ENCODE results near the gene USHBP1.
"Not testable (repeated sequence)": the region's sequence is repeated elsewhere in the genome, so short reads cannot be mapped to it uniquely, and the experiment has no call there.

Gene USHBP1

DNA sequence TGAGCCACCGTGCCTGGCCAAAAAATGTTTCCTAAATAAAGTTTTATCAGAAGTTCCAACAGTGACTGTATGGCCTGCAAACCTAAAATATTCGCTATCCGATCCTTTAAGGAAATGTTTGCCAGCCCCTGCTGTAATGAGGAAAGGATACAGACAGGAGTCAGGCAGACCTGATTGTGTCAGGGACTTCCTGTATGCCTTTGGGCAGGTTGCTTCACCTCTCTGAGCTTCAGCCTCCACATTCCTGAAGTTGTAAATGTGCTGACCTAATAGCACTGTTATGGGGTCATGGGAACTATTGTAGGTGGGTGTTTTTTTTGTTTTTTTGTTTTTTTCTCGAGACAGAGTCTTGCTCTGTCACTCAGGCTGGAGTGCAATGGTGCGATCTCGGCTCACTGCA, 32.4 kb upstream of the USHBP1 start:
- DNase-seq = no peak
- intact Hi-C loops (cut with DNase I) = no loop called here

DNA sequence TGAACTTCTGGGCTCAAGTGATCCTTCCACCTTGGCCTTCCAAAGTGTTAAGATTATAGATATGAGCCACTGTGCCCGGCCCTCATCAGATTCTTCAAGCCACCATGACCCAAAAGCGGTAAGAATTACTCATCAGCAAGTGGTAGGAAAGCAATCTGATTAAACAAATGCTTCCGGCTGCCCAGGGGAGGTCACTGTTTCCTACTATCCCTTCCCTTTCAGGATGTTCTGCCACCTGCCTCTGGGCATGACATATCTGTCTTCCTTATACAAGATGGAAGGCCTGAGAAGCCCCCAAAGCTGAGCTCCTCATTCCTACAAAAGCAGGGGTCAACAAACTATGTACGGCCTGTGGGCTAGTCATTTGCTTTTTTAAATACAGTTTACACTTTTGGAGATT, 31.7 kb upstream of the USHBP1 start:
- intact Hi-C loops (cut with DNase I) = no loop called here

DNA sequence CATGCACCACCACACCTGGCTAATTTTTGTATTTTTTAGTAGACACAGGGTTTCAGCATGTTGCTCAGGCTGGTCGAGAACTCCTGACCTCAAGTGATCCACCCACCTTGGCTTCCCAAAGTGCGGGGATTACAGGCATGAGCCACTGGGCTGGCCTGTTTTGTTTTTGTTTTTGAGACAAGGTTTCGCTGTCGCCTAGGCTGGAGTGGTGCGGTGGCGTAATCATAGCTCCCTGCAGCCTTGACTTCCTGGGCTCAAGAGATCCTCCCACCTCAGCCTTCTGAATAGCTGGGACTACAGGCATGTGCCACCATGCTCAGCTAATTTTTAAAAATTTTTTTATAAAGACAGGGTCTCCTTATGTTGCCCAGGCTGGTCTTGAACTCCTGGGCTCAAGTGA, 31.0 kb upstream of the USHBP1 start:
- intact Hi-C loops (cut with DNase I); DNase-seq: not testable (repeated sequence)

More for the DNA sequence above, 31.7 kb upstream of the USHBP1 start:
- no peak for DNase-seq

DNA sequence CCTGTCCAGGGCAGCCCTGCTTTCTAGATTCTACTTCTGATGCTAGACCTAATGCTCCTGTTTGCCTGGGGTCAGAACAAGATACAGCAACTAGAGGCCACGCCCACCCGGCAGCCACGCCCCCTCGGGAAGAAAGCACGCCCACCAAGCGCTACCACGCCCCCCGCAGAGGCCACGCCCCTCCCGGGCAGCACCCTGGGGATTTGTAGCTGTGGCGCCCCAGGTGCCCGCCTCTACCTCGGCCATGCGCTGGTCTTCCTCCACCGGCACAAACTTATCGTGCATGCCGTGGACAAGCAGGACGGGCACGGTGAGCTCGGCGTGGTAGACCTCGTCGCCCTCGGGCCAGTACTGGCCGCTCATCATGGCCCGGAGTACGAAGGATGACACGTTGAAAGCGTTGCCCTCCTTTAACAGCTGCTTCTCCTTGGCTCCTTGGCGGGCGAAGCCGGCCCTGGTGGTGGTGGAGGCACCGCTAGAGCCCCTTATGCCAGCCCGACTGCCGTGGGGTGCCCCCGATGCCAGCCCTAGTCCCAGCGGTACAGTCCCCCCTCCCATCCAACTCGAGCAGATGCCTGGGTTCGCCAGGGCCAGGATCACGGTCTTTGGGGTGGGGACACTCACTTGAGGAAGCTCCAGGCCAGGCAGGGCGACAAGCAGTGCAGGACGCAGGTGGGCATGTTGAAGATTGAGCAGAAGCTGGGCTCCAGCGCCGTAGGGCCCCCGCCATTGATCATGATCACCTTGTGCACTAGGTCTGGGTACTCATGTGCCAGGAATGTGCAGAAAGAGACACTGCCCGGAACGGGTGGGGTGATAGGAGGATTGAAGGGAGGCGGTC, 29.7 kb upstream of the USHBP1 start:
- intact Hi-C loops (cut with DNase I) = no loop called here
- DNase-seq = peak in 1 of 10 donors; percentile 87

DNA sequence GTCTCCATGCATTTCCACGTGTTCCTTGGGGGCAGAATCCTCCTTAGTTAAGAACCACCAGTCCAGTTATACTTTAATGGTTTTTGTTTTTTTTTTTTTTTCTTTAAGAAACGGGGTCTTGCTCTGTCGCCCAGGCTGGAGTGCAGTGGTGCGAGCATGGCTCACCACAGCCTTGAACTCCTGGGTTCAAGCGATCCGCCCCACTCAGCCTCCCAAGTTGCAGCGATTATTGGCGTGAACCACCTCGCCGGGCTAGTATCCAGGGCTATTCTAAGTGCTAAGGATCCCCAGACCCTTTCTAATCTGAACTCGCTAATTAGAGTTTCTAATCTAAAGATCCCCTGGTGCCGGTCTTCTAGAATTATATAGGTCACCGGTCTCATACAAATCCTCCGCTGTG, 29.1 kb upstream of the USHBP1 start:
- intact Hi-C loops (cut with DNase I) = no loop called here
- DNase-seq = no peak

DNA sequence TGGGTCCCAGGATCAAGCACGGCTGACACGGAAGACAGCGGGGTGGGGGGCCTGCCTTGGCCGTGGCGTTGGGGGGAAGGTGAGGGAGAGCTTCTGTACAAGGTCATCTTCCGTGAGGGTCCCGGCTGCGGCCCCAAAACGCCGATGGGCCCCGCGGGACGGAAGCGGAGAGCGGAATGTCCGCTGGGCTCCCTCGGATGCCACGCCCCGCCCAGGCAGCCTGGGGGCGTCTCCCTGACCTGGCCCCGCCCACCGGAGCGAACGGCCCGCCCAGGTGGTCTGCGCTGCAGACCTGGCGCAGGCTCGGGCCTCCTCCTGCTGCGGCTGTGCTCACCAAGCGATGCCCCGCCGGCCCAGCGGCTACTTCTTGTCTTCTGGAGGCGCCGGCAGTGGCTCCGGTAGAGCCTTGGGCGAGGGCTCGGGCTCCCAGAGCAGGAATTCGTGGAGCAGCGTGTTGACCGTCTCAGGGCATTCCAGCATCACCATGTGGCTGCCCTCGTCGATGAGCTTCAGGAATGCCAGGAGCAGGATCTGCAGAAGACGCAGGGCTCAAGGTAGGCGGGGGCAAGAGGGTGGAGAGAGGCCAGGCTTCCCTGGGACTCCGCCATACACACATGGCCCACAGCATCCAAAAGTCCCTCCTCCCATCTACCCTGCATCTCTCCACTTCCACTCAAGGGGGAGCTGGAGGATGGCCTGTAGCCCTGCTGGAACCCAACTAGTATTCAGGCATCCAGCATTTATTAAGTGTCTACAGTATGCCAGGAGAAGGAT, 27.9 kb upstream of the USHBP1 start:
- intact Hi-C loops (cut with DNase I) = no loop called here
- DNase-seq = peak in 5 of 10 donors; percentile 48 to 92 (median 51)

DNA sequence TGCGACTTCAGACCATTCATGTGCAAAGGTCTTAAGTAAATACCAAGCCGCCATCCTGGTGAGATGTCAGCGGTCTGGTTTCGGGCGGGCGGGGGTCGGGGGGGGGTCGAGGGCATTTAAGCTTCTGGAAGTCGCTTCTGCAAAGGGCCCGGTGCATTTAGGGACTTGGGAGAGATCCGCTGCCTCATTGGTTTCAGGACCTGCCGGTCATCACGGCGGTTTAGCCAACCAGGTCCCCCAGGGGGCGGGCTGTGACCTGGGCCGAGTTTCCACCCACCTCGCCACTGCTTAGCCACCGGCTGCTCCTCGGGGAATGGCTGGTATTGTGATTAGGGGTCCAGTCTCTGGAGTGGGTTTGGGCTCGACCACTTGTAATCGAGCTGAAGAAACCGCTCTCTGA, 24.9 kb upstream of the USHBP1 start:
- intact Hi-C loops (cut with DNase I) = no loop called here
- DNase-seq = peak in 7 of 10 donors; percentile 18 to 90 (median 49)

DNA sequence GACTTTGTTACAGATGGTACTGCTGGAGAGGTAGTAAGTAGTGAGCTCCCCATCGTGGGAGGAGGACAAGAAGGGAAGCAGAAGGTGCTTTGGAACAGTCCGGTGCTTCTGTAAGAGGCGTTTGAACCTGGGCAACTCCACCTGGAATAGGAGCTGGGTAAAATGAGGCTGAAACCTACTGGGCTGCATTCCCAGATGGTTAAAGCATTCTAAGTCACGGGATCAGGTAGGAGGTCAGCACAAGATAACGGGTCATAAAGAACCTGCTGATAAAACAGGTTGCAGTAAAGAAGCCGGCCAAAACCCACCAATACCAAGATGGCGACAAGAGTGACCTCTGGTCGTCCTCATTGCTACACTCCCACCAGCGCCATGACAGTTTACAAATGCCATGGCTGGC, 22.2 kb upstream of the USHBP1 start:
- DNase-seq = no peak
- intact Hi-C loops (cut with DNase I) = no loop called here

DNA sequence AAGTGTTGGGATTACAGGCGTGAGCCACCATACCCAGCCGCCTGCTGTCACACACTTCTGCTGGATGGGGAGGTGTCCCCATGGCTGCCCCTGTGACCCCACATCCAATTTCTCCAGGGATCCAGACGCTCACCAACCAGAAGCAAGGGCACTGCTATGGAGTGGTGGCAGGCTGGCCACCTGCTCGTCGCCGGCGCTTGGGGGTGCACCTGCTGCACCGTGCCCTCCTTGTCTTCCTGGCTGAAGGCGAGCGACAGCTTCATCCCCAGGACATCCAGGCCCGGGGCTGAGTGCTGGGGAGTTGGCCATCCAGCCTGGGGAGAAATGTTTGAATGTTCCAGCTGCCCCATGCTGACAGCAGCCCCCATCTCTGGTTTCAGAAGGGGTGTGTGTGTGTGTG, 21.7 kb upstream of the USHBP1 start:
- DNase-seq = no peak
- intact Hi-C loops (cut with DNase I) = no loop called here

DNA sequence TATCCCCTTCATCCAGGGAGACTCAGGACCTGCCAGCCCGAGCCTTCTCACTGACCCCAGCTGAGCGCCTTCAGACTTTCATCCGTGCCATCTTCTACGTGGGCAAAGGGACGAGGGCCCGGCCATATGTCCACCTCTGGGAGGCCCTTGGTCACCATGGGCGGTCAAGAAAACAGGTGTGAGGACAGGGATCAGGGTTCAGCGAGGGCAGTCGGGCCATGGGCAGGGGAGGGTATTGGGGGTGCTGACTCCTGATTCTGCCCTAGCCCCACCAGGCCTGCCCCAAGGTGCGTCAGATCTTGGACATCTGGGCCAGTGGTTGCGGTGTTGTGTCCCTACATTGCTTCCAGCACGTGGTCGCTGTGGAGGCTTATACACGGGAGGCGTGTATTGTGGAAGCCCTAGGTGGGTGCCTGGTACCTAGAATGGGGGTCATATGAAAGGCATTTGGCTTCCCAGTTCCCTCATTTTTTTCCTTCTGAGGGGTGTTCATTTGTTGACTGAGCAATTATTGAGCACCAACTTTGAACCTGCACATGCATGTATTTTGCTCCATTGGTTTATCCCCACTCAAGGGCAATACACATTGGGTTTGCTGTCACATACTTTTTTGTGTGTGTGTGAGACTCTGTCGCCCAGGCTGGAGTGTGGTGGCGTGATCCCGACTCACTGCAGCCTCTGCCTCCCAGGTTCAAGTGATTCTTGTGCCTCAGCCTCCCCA, 21.0 kb upstream of the USHBP1 start:
- intact Hi-C loops (cut with DNase I) = no loop called here
- no peak for DNase-seq

DNA sequence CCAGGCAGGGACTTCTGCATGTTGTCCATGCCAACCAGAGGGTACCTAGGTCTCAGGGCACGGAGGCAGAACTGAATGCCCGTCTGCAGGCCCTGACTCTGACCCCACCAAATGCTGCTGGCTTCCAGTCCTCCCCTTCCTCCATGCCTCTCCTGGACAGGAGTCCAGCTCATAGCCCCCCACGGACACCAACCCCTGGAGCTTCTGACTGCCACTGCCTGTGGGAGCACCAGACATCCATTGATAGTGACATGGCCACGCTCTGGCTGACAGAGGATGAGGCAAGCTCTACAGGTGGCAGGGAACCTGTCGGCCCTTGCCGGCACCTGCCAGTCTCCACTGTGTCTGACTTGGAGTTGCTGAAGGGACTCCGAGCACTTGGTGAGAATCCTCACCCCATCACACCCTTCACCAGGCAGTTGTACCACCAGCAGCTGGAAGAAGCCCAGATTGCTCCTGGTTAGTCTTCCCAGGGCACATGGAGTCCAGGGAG, 19.0 kb upstream of the USHBP1 start:
- intact Hi-C loops (cut with DNase I) = loop anchor here (1.0 kb wide), 1 partner anchor 216 kb away; no protein-coding TSS in a partner anchor
- DNase-seq = no peak

DNA sequence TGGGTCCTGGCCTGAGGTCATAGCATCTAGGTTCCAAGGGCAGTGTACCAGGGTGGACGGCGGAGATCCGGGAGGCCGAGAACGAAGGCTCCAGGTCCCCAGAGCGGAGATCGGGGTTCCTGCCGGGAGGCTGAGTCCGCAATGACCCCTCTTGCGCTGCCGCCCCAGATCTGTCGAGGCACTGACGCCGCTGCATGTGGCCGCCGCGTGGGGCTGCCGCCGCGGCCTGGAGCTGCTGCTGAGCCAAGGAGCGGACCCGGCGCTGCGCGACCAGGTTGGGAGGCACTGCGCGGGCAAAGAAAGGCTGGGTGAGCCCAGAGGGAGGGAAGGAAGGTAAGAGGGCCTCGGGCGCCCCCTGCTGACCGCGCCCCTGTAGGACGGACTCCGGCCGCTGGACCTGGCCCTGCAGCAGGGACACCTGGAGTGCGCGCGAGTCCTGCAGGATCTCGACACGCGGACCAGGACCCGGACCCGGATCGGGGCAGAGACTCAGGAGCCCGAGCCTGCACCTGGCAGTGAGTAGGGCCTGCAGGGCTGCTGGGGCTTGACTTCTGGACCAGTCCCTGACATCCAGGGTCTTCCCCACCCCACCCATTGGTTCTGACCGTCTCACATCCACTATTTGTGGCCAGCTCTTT, 18.1 kb upstream of the USHBP1 start:
- intact Hi-C loops (cut with DNase I) = loop anchor here (1.0 kb wide), 2 partner anchors 76 to 215 kb away; no protein-coding TSS in a partner anchor
- DNase-seq = peak; percentile 60 to 97 (median 78)

DNA sequence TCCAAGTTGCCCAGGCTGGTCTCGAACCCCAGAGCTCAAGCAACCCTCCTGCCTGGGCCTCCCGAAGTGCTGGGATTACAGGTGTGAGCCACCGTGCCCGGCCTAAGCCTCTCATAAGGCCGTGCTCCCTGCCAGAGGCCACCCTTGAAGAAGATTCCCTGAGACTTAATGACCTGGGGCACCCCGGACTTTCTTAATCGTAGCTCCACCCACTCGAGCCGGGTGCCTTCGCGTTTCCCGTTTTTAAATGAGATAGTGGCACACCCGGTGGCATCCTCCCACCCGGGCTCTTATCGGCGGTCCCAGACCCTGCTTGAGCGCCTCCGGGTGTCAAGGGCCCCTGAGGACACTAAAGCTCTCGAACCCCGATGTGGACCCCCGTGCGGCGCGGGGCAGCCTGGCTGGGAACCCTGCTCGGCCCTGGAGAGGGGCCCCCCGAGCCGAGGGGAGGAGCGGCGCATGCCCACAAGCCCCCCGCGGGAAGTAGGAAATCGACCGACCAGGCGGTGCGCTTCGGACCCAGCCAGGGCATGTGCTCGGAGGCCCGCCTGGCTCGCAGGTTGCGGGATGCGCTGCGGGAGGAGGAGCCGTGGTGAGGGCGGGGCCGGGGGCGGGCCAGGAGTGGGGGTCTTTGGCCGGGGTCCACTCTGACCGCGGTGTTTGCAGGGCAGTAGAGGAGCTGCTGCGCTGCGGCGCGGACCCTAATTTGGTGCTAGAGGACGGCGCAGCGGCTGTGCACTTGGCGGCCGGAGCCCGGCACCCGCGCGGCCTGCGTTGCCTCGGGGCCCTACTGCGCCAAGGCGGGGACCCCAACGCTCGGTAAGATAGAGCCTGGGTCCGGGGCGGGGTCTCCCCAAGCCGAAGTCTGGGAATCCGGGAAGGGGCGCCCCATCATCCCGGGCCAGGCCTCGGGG, 17.1 kb upstream of the USHBP1 start, which contains the start of gene ANKLE1:
ANKLE1 (plus strand) TSS at position 511 of the 914 bp plus-strand sequence; CDS start at position 531, 20 bp downstream.
- intact Hi-C loops (cut with DNase I) = loop anchor here (1.0 kb wide), 1 partner anchor 75 kb away; no protein-coding TSS in a partner anchor
- DNase-seq = peak in 5 of 10 donors; percentile 24 to 89 (median 56)

DNA sequence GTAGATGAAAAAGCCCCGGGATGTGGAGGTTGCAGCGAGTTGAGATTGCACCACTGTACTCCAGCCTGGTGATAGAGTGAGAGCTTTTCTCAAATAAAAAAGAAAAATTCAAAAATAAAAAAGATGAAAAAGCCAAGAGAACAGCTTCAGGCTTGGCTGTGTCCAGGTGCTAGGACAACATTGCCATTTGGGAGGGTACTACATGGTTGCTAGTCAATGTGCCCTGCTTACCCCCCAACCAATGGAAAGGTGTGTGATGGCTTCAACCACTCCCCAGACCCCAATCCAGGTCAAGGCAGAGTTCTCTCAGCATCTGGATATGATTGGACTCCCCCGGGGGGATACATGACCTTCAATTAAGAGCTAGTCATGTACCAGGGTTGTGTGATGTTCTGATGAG, 14.9 kb upstream of the USHBP1 start:
- no peak for DNase-seq
- intact Hi-C loops (cut with DNase I) = no loop called here

DNA sequence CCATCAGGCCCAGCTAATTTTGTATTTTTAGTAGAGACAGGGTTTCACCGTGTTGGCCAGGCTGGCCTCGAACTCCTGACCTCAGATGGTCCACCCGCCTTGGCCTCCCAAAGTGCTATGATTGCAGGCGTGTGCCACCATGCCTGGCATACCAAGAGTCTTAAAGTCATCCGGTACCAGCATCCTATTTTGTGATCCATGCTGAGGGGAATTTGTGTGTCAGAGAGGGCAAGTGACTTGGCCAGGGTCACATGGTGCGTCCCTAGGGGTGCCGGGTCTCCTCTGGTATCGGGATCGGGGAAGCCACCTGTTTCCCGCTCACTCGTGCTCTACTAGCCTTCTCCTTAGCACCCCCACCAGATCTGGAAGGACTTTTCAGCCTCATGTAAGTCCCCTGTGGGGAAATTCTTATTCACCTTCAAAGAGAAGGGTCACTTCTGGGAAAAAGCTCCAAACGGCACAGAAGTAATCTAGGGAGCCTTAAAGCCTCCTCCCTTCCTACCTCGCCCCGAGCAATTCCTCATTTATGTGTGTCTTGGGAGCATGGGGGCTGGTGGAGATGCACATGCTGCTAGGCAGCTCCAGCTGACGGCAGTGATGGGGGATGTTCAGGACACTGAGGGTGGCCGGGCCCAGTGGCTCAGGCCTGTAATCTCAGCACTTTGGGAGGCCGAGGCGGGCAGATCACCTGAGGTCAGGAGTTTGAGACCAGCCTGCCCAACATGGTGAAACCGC, 11.1 kb upstream of the USHBP1 start:
- no peak for DNase-seq
- intact Hi-C loops (cut with DNase I) = no loop called here

DNA sequence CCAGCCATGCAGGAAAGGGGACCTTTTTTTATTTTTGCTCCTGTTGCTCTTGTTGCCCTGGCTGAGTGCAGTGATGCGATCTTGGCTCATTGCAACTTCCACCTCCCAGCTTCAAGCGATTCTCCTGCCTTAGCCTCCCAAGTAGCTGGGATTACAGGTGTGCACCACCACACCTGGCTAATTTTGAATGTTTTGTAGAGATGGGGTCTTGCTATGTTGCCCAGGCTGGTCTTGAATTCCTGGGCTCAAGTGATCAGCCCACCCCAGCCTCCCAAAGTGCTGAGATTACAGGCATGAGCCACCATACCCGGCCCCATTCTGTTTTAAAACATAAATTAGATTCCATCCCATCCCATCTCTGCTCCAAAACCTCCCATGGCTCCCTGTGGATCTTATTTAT, 10.3 kb upstream of the USHBP1 start:
- DNase-seq; intact Hi-C loops (cut with DNase I): not testable (repeated sequence)

DNA sequence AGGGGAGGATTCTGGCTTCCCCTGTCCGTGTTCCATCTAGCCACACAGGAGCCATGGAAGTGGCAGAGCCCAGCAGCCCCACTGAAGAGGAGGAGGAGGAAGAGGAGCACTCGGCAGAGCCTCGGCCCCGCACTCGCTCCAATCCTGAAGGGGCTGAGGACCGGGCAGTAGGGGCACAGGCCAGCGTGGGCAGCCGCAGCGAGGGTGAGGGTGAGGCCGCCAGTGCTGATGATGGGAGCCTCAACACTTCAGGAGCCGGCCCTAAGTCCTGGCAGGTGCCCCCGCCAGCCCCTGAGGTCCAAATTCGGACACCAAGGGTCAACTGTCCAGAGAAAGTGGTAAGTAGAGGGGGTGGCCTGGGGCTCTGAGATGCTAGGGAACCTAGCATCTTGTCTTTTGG, 4.2 kb upstream of the USHBP1 start:
- no peak for DNase-seq

More for the DNA sequence above, 4.2 kb upstream of the USHBP1 start:
- intact Hi-C loops (cut with DNase I) = loop anchor here (5.0 to 10.0 kb wide), 2 partner anchors 39 to 54 kb away; partner anchors contain the start of genes DDA1, MRPL34 and USE1

All from posterior cingulate gyrus (tissue), 11 donors.